DND-41 (cell line): ENCODE data around the gene ANXA3.

Source experiments
- EZH2 ChIP-seq: IDR thresholded peaks from 3 replicates; pipeline ENCODE4 v1.6.1; 2012; ENCODE audit warnings: borderline replicate concordance, low read depth, mild to moderate bottlenecking, moderate library complexity, low read length, inconsistent platforms; ENCODE audit not compliant: severe bottlenecking
- TF ChIP-seq, protein P1 (sequence below): IDR thresholded peaks from 2 replicates; pipeline ENCODE4 v1.5.1; 2012; ENCODE audit warnings: borderline replicate concordance, low read length, moderate library complexity, mild to moderate bottlenecking; ENCODE audit not compliant: poor library complexity, severe bottlenecking; ENCODE audit errors: extremely low read depth

DNA sequence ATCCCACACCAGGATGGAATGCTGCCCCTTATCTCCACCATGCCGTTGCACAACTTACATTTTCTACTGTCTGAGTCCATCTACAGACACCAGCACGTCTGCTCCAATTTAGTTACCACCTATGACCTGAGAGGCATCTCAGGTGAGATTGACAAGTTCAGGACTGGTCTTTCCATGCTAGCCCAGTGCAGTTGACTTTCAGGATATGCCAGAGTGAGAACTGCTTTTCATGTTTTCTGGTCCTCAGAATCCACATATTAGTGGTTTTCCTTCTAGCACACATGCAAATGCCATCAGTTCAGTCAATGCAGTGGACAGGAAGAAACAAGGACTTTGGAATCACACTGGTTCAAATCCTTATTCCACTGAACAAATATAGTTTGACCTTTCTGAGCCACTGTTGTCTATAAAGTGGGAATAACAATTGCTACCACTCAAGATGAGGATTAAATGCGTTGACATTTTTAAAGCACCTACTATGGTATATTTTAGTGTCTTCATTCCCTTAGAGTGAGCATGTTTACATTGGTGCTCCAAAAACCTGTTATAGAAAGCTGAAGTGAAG lies 38.1 kb upstream of the ANXA3 start:
- TF ChIP-seq, protein P1, sequence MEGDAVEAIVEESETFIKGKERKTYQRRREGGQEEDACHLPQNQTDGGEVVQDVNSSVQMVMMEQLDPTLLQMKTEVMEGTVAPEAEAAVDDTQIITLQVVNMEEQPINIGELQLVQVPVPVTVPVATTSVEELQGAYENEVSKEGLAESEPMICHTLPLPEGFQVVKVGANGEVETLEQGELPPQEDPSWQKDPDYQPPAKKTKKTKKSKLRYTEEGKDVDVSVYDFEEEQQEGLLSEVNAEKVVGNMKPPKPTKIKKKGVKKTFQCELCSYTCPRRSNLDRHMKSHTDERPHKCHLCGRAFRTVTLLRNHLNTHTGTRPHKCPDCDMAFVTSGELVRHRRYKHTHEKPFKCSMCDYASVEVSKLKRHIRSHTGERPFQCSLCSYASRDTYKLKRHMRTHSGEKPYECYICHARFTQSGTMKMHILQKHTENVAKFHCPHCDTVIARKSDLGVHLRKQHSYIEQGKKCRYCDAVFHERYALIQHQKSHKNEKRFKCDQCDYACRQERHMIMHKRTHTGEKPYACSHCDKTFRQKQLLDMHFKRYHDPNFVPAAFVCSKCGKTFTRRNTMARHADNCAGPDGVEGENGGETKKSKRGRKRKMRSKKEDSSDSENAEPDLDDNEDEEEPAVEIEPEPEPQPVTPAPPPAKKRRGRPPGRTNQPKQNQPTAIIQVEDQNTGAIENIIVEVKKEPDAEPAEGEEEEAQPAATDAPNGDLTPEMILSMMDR, result no peak
- no peak for TF ChIP-seq EZH2
